ENCODE results near the gene KIAA1586. TPM values are rescaled to one million over a fixed set of nuclear protein-coding genes. Genes with fewer than 3 reads are reported as not detected.
A peak's percentile ranks its signal among the peaks of the same experiment; 100 is the strongest.

Gene KIAA1586
- total RNA-seq, 2 donors from 2014 or later: 18.7 to 21.5 TPM

- peaks cover 22% of the 10 kb centered on the region for H3K27me3 Mint-ChIP-seq (ENCODE audit: insufficient read depth)
- peaks cover 45% of the 10 kb centered on the region for H3K36me3 Mint-ChIP-seq (ENCODE audit: low read depth)
- Histone ChIP-seq H3K9ac (ENCODE audit: extremely low read depth, low read length, poor library complexity, severe bottlenecking) (no peak overlapping the region), H3K4me1 (ENCODE audit: control insufficient read depth, insufficient read depth, low read length) (no peaks in the 10 kb centered on the region), H3K27me3 (ENCODE audit: control insufficient read depth, insufficient read depth, low read length, poor library complexity, severe bottlenecking) (no peaks in the 10 kb centered on the region), H3K36me3 (ENCODE audit: control insufficient read depth, insufficient read depth, low read length) (no peaks in the 10 kb centered on the region), H3K4me3 (ENCODE audit: low read length) (peak overlapping the region; percentile 13), H3K27ac (ENCODE audit: low read depth, low read length) (no peak overlapping the region), H3K9me3 (ENCODE audit: control insufficient read depth, low read length) (peaks cover 49% of the 10 kb centered on the region)
- no peak for DNase-seq
- no peak overlapping the region for H3K4me3 Mint-ChIP-seq
- peaks cover 56% of the 10 kb centered on the region for H3K9me3 Mint-ChIP-seq
- H3K4me1 Mint-ChIP-seq: peaks cover 3% of the 10 kb centered on the region
- 93 to 100% methylated on average over 3 of the region's 3 CpGs for WGBS, 2 experiments (ENCODE audit: insufficient coverage in 1 of 2, insufficient read length in 1 of 2)
- no peak overlapping the region for H3K27ac Mint-ChIP-seq
- TF ChIP-seq CTCF (conservative IDR thresholded peaks at IDR 0.05): no peak
These were observed 25.6 kb downstream of the KIAA1586 start for GRCh38 chr6:57072108-57072507.

- Mint-ChIP-seq H3K27me3 (ENCODE audit: insufficient read depth) (peaks cover 24% of the 10 kb centered on the region), H3K4me1 (peaks cover 3% of the 10 kb centered on the region), H3K27ac (no peak overlapping the region), H3K4me3 (no peak overlapping the region), H3K9me3 (peaks cover 62% of the 10 kb centered on the region), H3K36me3 (ENCODE audit: low read depth) (peaks cover 46% of the 10 kb centered on the region)
- DNase-seq: no peak
- Histone ChIP-seq H3K36me3 (ENCODE audit: control insufficient read depth, insufficient read depth, low read length) (no peaks in the 10 kb centered on the region), H3K4me1 (ENCODE audit: control insufficient read depth, insufficient read depth, low read length) (no peaks in the 10 kb centered on the region), H3K9ac (ENCODE audit: extremely low read depth, low read length, poor library complexity, severe bottlenecking) (no peak overlapping the region), H3K4me3 (ENCODE audit: low read length) (no peak overlapping the region), H3K27ac (ENCODE audit: low read depth, low read length) (no peak overlapping the region), H3K9me3 (ENCODE audit: control insufficient read depth, low read length) (peaks cover 49% of the 10 kb centered on the region), H3K27me3 (ENCODE audit: control insufficient read depth, insufficient read depth, low read length, poor library complexity, severe bottlenecking) (no peaks in the 10 kb centered on the region)
- TF ChIP-seq CTCF (conservative IDR thresholded peaks at IDR 0.05): no peak
- WGBS, 2 experiments (ENCODE audit: insufficient coverage in 1 of 2, insufficient read length in 1 of 2): 68 to 83% methylated on average over 6 to 8 of the region's 8 CpGs
These were observed 27.9 kb downstream of the KIAA1586 start for GRCh38 chr6:57074383-57074782.

- no peak for DNase-seq
- peaks cover 55% of the 10 kb centered on the region for H3K9me3 Mint-ChIP-seq
- no peak overlapping the region for H3K27ac Mint-ChIP-seq
These were observed 28.6 kb downstream of the KIAA1586 start for GRCh38 chr6:57075092-57075491.

More at GRCh38 chr6:57075092-57075491, 28.6 kb downstream of the KIAA1586 start:
- H3K36me3 ChIP-seq (ENCODE audit: control insufficient read depth, insufficient read depth, low read length): no peaks in the 10 kb centered on the region
- peaks cover 42% of the 10 kb centered on the region for H3K36me3 Mint-ChIP-seq (ENCODE audit: low read depth)
- H3K4me3 Mint-ChIP-seq: no peak overlapping the region
- H3K27ac ChIP-seq (ENCODE audit: low read depth, low read length): no peak overlapping the region
- H3K27me3 ChIP-seq (ENCODE audit: control insufficient read depth, insufficient read depth, low read length, poor library complexity, severe bottlenecking): no peaks in the 10 kb centered on the region
- peaks cover 24% of the 10 kb centered on the region for H3K27me3 Mint-ChIP-seq (ENCODE audit: insufficient read depth)
- H3K4me1 ChIP-seq (ENCODE audit: control insufficient read depth, insufficient read depth, low read length): no peaks in the 10 kb centered on the region
- no peak overlapping the region for H3K9ac ChIP-seq (ENCODE audit: extremely low read depth, low read length, poor library complexity, severe bottlenecking)
- H3K4me3 ChIP-seq (ENCODE audit: low read length): no peak overlapping the region
- H3K4me1 Mint-ChIP-seq: no peaks in the 10 kb centered on the region
- no peak for TF ChIP-seq CTCF (conservative IDR thresholded peaks at IDR 0.05)
- H3K9me3 ChIP-seq (ENCODE audit: control insufficient read depth, low read length): peaks cover 53% of the 10 kb centered on the region

Data from endodermal cell (in vitro differentiated cells).